ENCODE measurements around the gene TGFB1. TPM values are rescaled to one million over a fixed set of nuclear protein-coding genes. Genes with fewer than 3 reads are reported as not detected.
"Not testable (repeated sequence)": the region's sequence is repeated elsewhere in the genome, so short reads cannot be mapped to it uniquely, and the experiment has no call there.

Gene TGFB1
- total RNA-seq, 1 experiment from 2014 or later, result 30.1 TPM

GRCh38 chr19:41294393-41294792, 59.3 kb downstream of the TGFB1 start:
- Histone ChIP-seq H2BK20ac (ENCODE audit: low read depth, low read length, poor library complexity, severe bottlenecking) (no peak overlapping the region), H3K79me2 (ENCODE audit: insufficient read depth, low read length) (no peaks in the 10 kb centered on the region), H3K23ac (ENCODE audit: insufficient read length, low read depth, low read length) (no peak overlapping the region), H2BK15ac (ENCODE audit: low read depth, low read length) (no peak overlapping the region), H3K79me1 (ENCODE audit: insufficient read depth, low read depth, low read length, poor library complexity, severe bottlenecking) (peaks cover 2% of the 10 kb centered on the region), H4K5ac (ENCODE audit: insufficient read length, low read depth, low read length) (no peak overlapping the region), H4K8ac (replicated peaks; ENCODE audit: insufficient read length, low read depth, low read length) (no peak overlapping the region), H2AK5ac (ENCODE audit: insufficient read length, low read length) (no peak overlapping the region), H2BK120ac (ENCODE audit: low read depth, low read length, poor library complexity, severe bottlenecking) (no peak overlapping the region), H2BK12ac (ENCODE audit: insufficient read length, low read depth, low read length) (no peak overlapping the region), H3K27ac (ENCODE audit: insufficient read length, low read depth, low read length) (no peak overlapping the region), H3K9me3 (ENCODE audit: control insufficient read depth, low read depth, low read length) (no peaks in the 10 kb centered on the region), H3K56ac (ENCODE audit: insufficient read length, low read depth, low read length) (no peak overlapping the region), H3K18ac (ENCODE audit: insufficient read length, low read depth, low read length) (no peak overlapping the region), H3T11ph (ENCODE audit: low read length) (no peak overlapping the region), H3K23me2 (ENCODE audit: insufficient read length, low read depth, low read length, poor library complexity, severe bottlenecking) (no peaks in the 10 kb centered on the region), H3K27me3 (ENCODE audit: insufficient read depth, low read length) (no peaks in the 10 kb centered on the region; the same call in 1 of the 2 replicates), H2AFZ (ENCODE audit: low read length) (no peak overlapping the region), H4K20me1 (ENCODE audit: control insufficient read depth, insufficient read depth, insufficient read length) (no peaks in the 10 kb centered on the region), H3K4me2 (ENCODE audit: insufficient read depth, insufficient read length, low read length) (no peak overlapping the region), H3K4ac (ENCODE audit: low read depth, low read length) (no peak overlapping the region), H3K4me1 (ENCODE audit: insufficient read depth, low read length) (peaks cover under 1% of the 10 kb centered on the region; the same call in 1 of the 2 replicates), H3K9ac (ENCODE audit: extremely low read depth, insufficient read length, low read length) (no peak overlapping the region), H3K14ac (ENCODE audit: insufficient read depth, low read length) (no peak overlapping the region), H2BK5ac (ENCODE audit: insufficient read length, low read length) (no peak overlapping the region), H4K91ac (ENCODE audit: insufficient read length, low read depth, low read length) (no peak overlapping the region)
- peak overlapping the region in 2 of 3 experiments; percentile 17 to 76; a peak in 2 of 7 replicates for H3K27ac Mint-ChIP-seq
- no peaks in the 10 kb centered on the region for H3K27me3 Mint-ChIP-seq (ENCODE audit: low read depth)
- no peaks in the 10 kb centered on the region for H3K9me3 Mint-ChIP-seq
- H3K4me1 Mint-ChIP-seq, result peaks cover 0 to 6% of the 10 kb centered on the region in 2 experiments; a peak in 2 of 4 replicates
- no CpG with 5 or more reads among the region's 10 CpGs for WGBS (ENCODE audit: extremely low coverage, insufficient read length, low lambda C conversion rate)
- peaks cover 72 to 99% (median 98%) of the 10 kb centered on the region in 3 experiments for H3K36me3 Mint-ChIP-seq (ENCODE audit: insufficient read depth in 1 of 3, low read depth in 3 of 3)
- no peak overlapping the region for H3K4me3 Mint-ChIP-seq
- DNase-seq, result no peak
- TF ChIP-seq CTCF (conservative IDR thresholded peaks at IDR 0.05), result no peak

- H3K27me3 ChIP-seq (ENCODE audit: insufficient read depth, low read length); H3K27me3 Mint-ChIP-seq (ENCODE audit: low read depth); H2BK12ac ChIP-seq (ENCODE audit: insufficient read length, low read depth, low read length); H3K18ac ChIP-seq (ENCODE audit: insufficient read length, low read depth, low read length); H4K91ac ChIP-seq (ENCODE audit: insufficient read length, low read depth, low read length); H3T11ph ChIP-seq (ENCODE audit: low read length); H4K8ac ChIP-seq (replicated peaks; ENCODE audit: insufficient read length, low read depth, low read length); H3K56ac ChIP-seq (ENCODE audit: insufficient read length, low read depth, low read length); H3K9me3 Mint-ChIP-seq; H2AK5ac ChIP-seq (ENCODE audit: insufficient read length, low read length); H3K14ac ChIP-seq (ENCODE audit: insufficient read depth, low read length); H4K5ac ChIP-seq (ENCODE audit: insufficient read length, low read depth, low read length); H2BK120ac ChIP-seq (ENCODE audit: low read depth, low read length, poor library complexity, severe bottlenecking); H3K4ac ChIP-seq (ENCODE audit: low read depth, low read length); H2AFZ ChIP-seq (ENCODE audit: low read length); H3K9me3 ChIP-seq (ENCODE audit: control insufficient read depth, low read depth, low read length); H3K23ac ChIP-seq (ENCODE audit: insufficient read length, low read depth, low read length); H3K4me2 ChIP-seq (ENCODE audit: insufficient read depth, insufficient read length, low read length); H3K79me2 ChIP-seq (ENCODE audit: insufficient read depth, low read length); H2BK5ac ChIP-seq (ENCODE audit: insufficient read length, low read length); H2BK20ac ChIP-seq (ENCODE audit: low read depth, low read length, poor library complexity, severe bottlenecking); H3K23me2 ChIP-seq (ENCODE audit: insufficient read length, low read depth, low read length, poor library complexity, severe bottlenecking); H3K27ac ChIP-seq (ENCODE audit: insufficient read length, low read depth, low read length); H3K4me3 Mint-ChIP-seq; DNase-seq; H3K79me1 ChIP-seq (ENCODE audit: insufficient read depth, low read depth, low read length, poor library complexity, severe bottlenecking); H4K20me1 ChIP-seq (ENCODE audit: control insufficient read depth, insufficient read depth, insufficient read length); H2BK15ac ChIP-seq (ENCODE audit: low read depth, low read length); H3K4me1 ChIP-seq (ENCODE audit: insufficient read depth, low read length); H3K9ac ChIP-seq (ENCODE audit: extremely low read depth, insufficient read length, low read length): not testable (repeated sequence)
- no CpG with 5 or more reads among the region's 8 CpGs for WGBS (ENCODE audit: extremely low coverage, insufficient read length, low lambda C conversion rate)
- Mint-ChIP-seq H3K36me3 (ENCODE audit: insufficient read depth in 1 of 3, low read depth in 3 of 3) (peaks cover 64 to 98% (median 96%) of the 10 kb centered on the region in 3 experiments), H3K4me1 (peaks cover 17 to 26% of the 10 kb centered on the region in 2 experiments), H3K27ac (peak overlapping the region in 1 of 3 experiments; percentile 90; a peak in 2 of 7 replicates)
Observed at GRCh38 chr19:41289814-41290213, 63.9 kb downstream of the TGFB1 start.

All from H9 (cell line).